Hematopoietic multipotent progenitor cell treated with erythropoietin and hydrocortisone succinate and interleukin-3 and kit ligand, for 4 days (in vitro differentiated cells): ENCODE results near the gene PELI2.

Experiments used
- DNase-seq: peaks from one replicate; pipeline ENCODE4 v3.0.0-alpha.2; 2015

The PELI2 gene

DNA sequence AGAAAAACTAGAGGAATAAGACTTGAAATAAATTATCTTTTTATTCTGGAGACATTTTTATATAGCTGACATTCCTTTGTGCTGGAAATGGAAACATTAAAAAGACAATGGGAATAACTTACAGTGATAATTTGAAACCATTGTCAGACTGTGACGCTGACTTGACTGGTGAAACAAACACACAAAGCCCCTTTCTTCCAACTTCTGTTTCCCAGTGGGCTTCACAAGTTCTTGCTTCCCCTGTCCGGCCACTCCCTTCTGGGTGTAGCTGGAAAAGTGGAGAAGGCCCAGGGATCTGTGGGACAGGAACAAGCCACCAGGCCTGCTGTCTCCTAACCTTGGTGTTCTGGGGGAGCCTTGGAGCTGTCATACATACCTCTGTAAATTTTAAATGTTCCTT, 58.8 kb downstream of the PELI2 start:
- no peak for DNase-seq

DNA sequence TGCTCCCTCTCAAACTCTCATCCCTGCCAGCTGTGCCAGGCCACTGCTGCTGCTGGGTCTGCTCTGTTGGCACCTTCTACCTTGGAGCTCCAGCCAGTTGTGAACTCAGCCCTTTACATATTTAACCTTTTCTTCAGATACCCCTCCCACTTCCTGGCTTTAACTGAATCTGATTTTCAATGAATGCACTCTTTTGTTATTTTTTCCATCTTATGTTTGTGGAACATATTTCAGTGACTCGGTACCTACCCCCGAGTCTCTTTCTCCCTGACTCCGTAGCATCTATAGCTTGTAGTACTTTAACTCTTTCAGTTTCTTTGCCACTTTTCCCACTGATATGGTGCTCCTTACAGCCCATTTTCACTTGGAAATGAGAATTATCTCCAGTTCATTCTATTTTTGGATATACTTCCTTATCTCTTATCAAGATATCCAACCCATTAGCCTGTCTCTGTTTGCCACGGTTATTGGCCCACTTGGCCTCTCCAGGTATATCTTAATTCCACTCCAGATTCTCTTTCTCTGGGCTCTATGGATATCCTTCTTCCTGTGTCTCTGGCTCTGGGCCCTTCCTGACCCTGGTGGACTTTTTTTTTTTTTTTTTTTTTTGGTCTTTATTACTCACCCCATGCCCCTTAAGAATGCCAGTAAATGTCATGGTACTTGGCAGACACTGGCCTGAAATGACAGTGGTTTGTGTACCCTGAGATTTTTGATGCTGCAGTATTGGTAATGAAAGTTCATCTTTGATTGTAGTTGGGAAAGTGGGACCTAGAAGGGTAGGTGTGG, 62.7 kb downstream of the PELI2 start:
- no peak for DNase-seq

DNA sequence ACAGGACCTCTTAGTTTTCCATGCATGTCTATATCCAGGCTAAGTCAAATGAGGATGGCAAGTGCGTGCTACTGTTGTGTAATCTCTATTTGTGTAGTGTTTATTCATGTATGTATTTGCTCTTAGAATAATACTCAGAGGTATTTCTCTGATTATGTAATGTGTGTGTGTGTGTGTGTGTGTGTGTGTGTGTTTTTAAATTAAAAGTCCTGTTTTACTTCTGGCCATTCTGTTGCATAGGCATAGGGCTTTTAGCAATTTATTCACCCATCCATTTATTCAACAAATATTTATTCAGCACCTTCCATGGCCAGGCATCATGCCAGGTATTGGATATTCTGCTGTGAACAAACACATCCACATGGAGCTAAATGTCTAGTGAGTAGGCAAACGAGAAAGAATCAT, 63.5 kb downstream of the PELI2 start:
- DNase-seq: no peak

DNA sequence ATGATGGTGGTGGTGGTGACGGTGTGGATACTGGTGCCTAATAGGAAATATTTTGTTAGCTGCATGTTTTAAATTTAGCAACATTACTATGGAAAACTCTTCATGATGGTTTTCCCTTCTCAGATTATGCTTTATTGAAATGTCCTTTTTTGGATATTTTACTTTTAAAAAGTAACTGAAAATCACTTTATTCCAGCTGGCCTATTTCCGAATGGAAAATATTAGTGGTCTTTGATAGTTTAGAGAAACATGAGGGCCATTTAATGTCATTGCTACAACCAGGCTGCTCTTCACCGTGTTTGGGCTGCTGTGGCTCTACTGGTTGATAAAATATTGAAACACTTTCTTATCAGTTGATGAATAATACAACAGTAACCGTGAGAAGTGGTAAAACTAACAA, 64.2 kb downstream of the PELI2 start:
- DNase-seq: no peak

DNA sequence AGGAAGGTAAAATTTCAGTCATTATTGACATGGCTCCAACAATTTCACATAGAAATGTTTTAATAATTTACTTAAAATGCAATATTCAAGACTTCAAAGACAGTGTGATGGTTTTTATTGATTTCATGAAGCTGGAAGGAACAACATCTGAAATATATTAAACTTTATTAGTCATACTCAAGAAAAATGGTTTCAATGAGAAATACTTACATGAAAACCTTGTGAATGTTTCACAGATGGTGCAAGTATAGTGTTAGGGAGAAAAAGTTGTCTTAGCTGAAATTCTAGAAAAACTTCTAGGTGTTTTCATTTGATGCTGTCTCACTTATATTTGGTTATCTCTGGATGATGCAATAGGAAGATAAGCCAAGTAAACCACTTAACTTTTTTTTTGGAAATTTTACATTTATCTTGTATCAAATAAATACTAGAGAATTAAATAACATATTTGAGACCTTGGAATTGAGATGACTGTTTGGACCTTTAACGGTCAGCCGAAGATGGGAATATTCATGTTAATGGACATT, 65.5 kb downstream of the PELI2 start:
- no peak for DNase-seq

DNA sequence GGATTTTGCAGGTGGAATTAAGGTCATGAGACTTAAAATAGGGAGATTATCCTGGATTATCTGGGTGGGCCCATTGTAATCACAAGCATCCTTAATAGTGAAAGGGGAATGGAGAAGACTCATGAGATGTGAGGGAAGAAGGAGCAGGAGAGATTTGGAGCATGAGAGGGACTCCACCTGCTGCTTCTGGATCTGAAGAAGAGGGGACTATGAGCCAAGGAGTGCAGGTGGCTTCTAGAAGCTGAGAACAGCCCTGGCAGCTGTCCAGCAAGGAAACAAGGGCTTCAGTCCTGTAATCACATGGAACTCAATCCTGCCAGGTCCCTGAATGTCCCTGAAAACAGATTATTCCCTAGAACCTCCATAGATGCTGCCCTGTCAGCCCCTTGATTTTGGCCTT, 67.8 kb downstream of the PELI2 start:
- DNase-seq: no peak

DNA sequence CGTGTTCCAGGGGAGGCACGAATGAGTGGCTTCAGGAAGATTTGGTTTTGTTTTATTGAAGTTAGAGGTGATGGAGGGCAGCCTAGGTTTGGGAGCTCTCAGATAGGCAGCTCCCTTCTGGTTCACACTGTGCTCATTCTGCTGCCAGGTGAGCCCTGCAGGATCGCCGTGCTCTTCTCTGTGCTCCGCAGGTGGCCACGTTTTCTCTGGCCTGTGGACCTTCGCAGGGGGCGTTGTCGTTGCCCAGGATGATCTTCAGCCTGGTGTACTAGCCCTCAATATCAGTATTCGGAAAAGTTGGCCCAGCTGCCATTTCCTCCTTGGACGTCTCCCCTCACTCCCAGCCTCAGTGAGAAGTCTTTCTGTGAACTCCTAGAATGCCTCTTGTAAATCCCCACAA, 69.5 kb downstream of the PELI2 start:
- DNase-seq: no peak

DNA sequence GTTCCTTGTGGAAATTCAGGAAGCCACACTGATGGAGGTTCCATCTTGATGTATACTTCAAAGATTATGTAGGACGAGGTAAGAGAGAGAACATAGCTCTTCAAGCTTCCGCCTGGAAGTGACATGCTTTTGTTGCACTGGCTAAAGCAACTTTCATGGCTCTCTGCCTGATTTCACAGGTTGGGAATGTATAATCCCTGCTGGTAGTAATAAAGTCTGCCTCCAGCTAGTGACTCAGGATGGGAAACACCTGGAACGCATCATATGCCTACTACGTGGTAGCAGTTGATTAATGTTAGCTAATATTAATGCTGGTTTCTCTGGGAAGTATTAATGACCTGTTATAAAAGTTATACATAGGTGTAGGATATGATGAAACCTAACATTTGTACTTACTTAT, 71.1 kb downstream of the PELI2 start:
- no peak for DNase-seq

DNA sequence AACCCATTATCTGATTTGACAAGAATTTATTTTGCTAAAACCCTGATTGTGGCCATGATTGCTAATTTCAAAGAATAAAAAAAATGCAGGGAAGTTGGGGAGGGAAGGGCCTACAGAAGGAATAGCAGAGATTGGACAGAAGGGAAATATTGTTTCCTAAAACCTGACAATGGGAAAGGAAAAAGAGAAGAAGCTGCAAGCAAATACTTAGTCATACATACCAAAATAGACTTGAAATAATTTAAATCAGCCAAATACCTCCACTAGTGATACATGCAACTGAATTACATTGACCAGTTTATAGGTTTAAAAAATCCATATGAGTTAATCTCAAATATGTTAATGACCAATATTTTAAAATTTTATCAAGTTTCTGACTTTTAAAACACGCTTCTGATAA, 75.1 kb downstream of the PELI2 start:
- no peak for DNase-seq

DNA sequence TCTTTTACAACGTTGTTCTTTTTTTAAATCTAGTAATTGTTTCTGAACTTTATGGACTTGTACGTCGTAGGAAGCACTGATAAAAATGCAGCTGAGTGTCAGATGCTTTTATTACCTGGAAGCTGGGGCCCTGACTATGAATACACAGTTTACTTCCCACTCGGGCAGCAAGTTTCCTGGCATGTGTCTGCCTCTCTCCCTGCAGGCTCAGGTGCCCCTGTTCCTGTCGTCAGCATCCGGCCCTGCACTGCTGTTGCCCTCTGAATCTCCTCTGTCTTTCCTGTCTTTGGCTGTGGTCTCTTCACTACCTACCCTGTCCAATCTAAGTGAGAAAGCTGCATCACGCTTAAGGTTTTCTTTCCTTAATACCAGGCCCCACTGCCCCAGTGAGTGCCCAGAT, 75.8 kb downstream of the PELI2 start:
- no peak for DNase-seq

DNA sequence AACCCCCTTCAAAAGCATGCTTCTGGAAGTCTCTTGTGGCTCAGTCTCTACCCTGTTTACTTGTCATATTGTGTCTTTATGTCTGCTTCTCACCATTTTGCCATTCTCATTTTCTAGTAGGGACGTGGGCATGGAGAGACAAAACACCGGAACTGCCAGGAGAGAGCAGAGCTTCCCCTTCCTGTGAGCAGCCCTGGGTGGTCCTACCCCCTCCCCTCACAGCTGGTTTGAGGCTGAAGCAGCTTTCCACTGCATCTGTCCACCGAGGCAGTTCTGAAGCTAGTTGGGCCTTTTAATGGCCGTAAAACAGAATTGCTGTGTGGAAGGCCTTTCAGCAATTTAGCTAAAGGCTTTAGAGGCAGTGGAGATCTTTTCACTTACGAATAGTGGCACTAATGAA, 77.0 kb downstream of the PELI2 start:
- DNase-seq: peak; percentile 57

DNA sequence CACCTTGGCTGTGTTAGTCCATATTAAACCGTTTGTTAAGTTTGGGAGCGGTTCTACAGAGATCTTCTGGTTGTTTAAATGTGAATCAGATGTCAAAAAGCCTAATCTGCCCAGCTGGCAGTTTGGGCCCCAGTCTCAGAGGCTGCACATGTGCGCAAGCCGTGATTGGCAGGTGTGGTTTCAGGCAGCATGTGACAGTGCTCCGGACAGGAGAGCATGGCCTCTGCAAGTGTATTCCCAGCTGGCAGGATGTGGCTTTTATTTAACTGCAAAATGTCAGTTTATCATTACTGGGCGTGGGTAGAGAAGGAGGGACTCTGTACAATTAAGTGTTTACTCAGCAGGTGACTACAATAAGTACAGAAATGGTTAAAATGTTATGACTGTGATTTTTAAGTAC, 77.5 kb downstream of the PELI2 start:
- DNase-seq: peak; percentile 92

DNA sequence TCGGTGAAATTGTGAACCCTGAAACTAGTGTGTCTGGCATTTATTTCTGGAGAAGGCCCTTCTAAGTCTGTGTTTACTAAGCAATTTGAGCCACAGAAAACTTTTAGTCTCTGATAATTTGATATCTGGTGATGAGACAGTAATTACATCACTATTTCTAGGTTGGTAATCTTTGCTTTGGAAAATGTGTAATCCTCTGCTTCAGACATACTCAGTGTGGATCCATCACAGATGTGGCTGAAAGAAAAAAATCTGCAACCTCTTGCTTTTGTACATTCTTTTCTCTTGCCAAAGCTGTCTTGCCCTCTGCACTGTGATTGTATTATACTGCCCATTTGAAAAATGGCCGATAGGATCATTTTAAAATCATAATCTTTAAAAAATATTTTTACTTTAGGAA, 78.1 kb downstream of the PELI2 start:
- no peak for DNase-seq

DNA sequence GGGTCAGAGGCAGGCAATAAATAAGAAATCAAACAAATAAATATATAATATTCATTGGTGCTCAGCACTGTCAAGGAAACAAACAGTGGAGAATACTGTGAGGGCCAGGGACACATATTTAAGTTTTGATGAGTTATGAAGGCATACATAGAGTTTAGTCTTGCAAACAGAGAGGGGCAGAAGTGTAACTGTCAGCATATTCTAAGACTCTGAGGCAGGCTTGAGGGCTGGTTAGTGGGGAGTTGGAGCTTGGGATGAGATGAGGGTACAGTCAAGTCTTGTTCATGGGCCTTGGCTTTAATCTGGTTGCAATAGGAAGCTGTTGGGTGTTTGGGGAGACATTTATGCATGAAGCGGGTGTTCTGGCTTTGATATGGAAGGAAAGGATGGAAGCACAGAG, 78.9 kb downstream of the PELI2 start:
- no peak for DNase-seq

DNA sequence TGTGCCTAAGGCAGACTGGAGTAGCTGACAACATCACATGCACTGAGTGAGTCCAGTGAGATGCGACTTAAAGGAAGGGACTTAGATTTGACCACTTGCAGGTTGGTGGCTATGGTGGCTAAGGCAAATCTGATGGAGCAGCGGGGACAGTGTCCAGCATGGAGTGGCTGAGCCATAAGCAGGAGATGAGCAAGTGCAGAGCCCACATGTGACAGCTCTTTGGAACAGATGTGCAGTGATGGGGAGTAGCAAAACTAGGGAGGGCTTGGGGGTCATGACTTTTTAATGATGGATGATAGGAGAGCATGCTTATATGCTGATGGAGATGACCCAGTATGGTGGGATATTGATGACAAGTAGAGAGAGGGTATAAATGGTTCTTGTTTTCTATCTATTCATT, 80.2 kb downstream of the PELI2 start:
- no peak for DNase-seq

DNA sequence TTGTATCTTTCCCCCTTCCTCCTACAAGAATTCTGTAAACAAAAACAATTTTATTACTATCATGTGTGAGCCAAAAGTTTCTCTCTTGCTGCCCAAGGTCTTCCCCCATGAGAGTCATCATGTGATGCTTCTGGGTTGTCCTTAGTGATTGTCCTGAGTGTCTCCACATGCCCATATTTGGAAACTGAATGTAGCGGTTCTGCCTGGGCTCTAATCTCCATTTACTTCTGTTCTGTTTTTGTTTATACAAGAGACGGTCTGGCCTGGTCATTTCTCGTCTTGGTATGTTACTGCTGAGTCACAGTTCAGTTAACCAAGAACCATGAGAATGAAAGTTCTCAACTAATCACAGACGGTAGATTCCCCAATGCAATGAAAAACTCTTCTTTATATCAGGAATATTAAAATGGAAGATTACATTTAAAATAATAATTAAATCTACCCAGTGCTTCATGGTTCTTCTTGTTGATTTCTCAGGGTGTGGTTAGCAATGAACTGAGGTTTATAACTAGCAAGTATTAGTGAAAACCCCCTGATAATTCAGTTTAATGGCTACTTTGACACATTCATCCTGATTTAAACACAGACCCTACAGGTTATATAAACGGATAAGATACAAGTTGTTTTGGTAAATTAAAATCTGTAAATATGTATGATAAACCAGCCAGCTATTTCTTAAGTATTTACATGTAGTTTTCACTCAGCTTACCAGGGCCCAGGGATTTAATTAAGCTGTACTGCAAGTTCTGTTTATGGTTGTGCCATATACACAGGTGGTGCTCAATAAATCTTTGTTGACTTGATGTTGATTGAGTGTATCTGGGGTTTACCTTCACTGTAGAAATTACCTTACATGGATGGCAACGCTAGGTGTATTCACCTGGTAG, 81.1 kb downstream of the PELI2 start:
- DNase-seq: peak; percentile 89

DNA sequence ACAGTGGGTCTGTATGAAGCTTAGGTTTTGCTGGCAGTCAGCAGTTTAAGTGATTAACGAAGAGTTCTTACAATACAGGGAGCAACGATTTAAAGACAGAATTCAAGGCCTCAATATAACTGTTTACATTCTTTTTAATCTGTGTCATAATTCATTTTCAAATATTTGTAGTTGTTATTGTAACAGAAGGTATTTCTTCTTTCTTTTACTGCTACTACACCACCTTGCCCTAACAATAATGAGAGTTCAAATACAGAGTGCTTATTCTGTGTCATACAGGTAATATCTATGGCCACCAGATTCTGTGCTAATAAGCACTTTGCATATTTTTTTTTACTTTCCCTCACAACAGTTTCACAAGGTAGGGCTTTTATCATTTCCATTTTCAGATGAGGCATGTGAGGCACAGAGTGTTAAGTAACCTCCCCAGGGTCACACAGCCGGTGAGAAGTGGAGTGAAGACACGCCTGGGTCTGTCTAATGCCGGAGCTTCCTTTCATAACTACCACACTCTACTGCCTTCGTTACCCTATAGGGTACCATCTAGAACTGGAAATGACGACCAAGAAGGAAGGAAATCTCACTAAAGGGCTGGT, 81.9 kb downstream of the PELI2 start:
- DNase-seq: no peak

DNA sequence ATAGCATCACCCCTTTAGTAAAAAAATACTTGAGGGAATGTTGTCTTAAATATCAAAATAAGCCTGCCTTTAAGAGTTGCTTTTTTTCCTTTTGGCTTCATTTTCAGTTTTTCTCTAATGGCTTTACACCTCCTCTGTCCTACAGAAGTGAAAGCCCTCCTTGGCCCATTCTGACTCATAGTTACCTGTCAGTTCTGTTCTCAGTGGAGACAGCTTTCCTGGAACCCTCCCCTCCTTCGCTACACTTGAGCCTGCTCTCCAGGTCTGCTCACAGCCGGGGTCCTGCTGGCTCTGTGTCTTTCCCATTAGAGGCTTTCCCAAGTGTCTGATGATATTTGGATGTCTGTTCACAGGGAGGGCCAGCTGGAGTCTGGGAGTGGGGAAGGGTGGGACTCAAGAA, 84.0 kb downstream of the PELI2 start:
- DNase-seq: no peak

DNA sequence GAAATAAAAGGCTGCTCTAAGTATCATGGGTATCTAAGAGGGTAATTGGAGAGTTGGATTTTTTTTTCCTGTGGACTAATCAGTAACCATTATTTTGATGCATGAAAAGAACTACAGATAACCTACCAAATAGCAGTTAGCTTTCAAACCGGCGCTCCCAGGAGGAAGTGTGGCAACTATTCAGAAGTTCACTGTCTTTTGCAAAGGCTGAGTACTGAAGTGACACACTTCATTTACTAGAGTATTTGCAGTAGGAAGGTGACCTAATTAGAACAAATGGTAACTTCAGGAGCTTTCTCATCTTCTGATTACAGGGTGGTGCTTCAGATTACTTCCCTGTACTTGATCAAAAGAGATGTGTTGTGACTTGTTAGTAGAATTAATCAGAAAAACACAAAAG, 87.7 kb downstream of the PELI2 start:
- peak; percentile 74 for DNase-seq

DNA sequence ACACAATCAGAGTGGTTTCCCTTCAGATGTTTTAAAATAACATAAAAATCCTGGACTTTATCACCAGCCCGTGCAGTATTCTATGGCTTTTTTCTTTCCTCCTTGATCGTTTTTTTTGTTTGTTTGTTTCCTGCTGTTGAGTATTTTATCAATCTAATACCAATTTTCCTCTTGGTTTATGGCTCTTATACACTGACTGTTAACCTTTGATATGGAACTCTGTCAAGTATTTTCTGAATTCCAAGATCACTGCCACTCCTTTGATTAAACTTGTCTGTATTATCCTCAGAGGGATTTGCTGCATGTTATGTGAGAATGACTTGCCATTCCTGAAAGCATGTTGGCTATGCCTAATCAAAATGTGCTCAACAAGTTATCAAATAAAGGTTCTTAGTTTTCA, 88.4 kb downstream of the PELI2 start:
- no peak for DNase-seq

DNA sequence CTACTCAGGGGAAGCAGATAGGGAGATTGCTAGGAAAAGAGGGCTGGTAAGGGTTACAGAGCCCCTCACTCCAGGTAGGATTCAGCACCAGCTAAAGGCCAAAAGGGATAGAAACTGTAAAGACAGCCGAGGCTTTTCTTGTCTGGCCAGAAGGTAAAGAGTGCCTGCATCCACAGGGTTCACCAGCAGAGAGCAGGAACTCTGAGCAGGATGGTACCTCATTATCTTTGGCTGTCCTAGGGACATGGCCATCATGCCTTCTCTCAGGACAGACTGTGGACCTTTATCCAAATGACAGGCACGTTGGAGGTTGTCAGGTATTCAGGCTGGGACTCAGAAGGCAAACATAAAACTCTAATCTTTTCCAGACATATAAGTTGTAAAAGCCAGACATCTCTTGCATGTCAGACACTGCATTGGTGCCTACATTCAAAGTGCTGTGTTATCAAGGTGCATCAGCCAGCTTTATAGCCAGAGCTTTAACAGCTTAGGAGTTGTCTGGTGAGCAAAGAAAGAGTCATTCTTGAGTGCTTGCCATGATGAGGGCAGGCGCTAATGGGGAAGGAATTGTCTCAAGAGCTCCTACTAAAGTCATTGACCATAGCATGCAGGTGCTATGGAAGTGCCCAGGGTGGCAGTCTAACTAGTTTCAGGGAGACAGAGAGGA, 89.5 kb downstream of the PELI2 start:
- DNase-seq: peak; percentile 47

DNA sequence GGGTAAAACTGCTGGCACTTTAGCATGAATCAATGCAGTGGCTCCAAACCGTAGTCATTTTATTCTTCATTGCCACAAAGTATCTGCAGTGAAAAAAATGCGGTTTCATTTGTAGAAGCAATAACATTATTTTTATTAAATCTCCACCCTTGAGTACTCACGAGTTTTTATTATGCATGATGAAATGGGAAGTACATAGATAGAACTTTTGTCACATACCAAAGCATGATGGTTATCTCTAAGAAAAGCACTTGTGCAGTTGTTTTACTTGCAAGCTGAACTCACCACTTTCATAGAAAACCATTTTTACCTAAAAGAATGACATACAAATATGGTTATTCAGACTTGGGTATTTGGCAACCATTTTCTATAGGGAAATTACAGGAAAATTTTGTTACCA, 90.3 kb downstream of the PELI2 start:
- peak; percentile 44 for DNase-seq

DNA sequence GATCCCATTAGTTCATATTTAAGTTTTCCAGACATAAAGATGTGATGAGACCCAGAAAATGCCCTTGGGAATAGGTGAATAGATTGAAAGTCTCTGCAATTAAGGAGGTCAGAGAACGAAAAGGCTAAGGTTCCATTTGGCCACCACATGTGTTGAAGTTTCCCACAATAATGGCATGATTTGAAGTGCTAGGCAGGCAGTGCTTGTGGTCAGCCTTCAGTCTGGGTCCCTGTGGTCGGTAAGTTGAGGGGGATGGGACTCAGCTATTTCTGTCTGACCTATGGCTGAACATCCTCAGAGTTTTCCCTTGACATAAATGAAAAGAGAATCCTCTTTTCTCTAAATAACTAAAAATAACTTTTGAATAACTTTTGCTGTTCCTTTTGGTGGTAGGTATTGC, 92.4 kb downstream of the PELI2 start:
- peak; percentile 37 for DNase-seq
